HEK293 (cell line): ENCODE data around the gene SFXN3.

Experiments used
- BCL11B ChIP-seq: fragments of 450-650 bp; formaldehyde crosslinking; IDR thresholded peaks from 2 replicates; pipeline ENCODE4 v1.5.1; 2016; ENCODE audit warnings: low read depth, missing biosample characterization, missing genetic modification characterization
- BCL6B ChIP-seq: fragments of 450-650 bp; formaldehyde crosslinking; IDR thresholded peaks from 2 replicates; pipeline ENCODE4 v1.5.1; 2017; ENCODE audit warnings: missing biosample characterization, missing genetic modification characterization
- GLIS2 ChIP-seq: fragments of 450-650 bp; formaldehyde crosslinking; IDR thresholded peaks from 2 replicates; pipeline ENCODE4 v1.5.1; 2016; ENCODE audit warnings: missing biosample characterization, missing genetic modification characterization
- HIC1 ChIP-seq: fragments of 450-650 bp; formaldehyde crosslinking; IDR thresholded peaks from 2 replicates; pipeline ENCODE4 v1.5.1; 2016; ENCODE audit warnings: missing biosample characterization, missing genetic modification characterization
- INSM2 ChIP-seq: fragments of 450-650 bp; formaldehyde crosslinking; IDR thresholded peaks from 2 replicates; pipeline ENCODE4 v1.5.1; 2016; ENCODE audit warnings: missing biosample characterization, missing genetic modification characterization
- KLF17 ChIP-seq: fragments of 450-650 bp; formaldehyde crosslinking; IDR thresholded peaks from 2 replicates; pipeline ENCODE4 v1.5.1; 2016; ENCODE audit warnings: missing biosample characterization, missing genetic modification characterization
- KLF8 ChIP-seq: fragments of 450-650 bp; formaldehyde crosslinking; IDR thresholded peaks from 2 replicates; pipeline ENCODE4 v1.5.1; 2016; ENCODE audit warnings: missing biosample characterization, missing genetic modification characterization
- PBX3 ChIP-seq: sonication (generic); formaldehyde crosslinking; IDR thresholded peaks from 2 replicates; pipeline ENCODE4 v1.8.1; 2022; ENCODE audit warnings: mild to moderate bottlenecking, moderate library complexity, missing genetic modification reagents
- RBAK ChIP-seq: fragments of 450-650 bp; formaldehyde crosslinking; IDR thresholded peaks from 2 replicates; pipeline ENCODE4 v1.5.1; 2016; ENCODE audit warnings: missing biosample characterization, missing genetic modification characterization
- SETDB1 ChIP-seq: IDR thresholded peaks from one replicate; pipeline ENCODE4 v1.6.1; 2017; ENCODE audit warnings: mild to moderate bottlenecking, low read length, moderate library complexity, mixed read lengths; ENCODE audit not compliant: insufficient read length
- YY1 ChIP-seq: fragments of 450-650 bp; formaldehyde crosslinking; IDR thresholded peaks from 2 replicates; pipeline ENCODE4 v1.5.1; 2018; ENCODE audit warnings: missing biosample characterization, missing genetic modification characterization
- ZBTB48 ChIP-seq: fragments of 450-650 bp; formaldehyde crosslinking; IDR thresholded peaks from 2 replicates; pipeline ENCODE4 v1.5.1; 2016; ENCODE audit warnings: missing biosample characterization, missing genetic modification characterization
- ZBTB6 ChIP-seq: fragments of 450-650 bp; formaldehyde crosslinking; IDR thresholded peaks from 2 replicates; pipeline ENCODE4 v1.5.1; 2017; ENCODE audit warnings: missing biosample characterization, missing genetic modification characterization
- ZBTB8A ChIP-seq: fragments of 450-650 bp; formaldehyde crosslinking; IDR thresholded peaks from 2 replicates; pipeline ENCODE4 v1.5.1; 2016; ENCODE audit warnings: missing biosample characterization, missing genetic modification characterization
- ZFP37 ChIP-seq: fragments of 450-650 bp; formaldehyde crosslinking; IDR thresholded peaks from 2 replicates; pipeline ENCODE4 v1.5.1; 2016; ENCODE audit warnings: missing biosample characterization, missing genetic modification characterization
- ZNF16 ChIP-seq: fragments of 450-650 bp; formaldehyde crosslinking; IDR thresholded peaks from 2 replicates; pipeline ENCODE4 v1.5.1; 2016; ENCODE audit warnings: low read depth, missing biosample characterization, missing genetic modification characterization
- ZNF184 ChIP-seq: fragments of 450-650 bp; IDR thresholded peaks from 2 replicates; pipeline ENCODE4 v1.5.1; 2018; ENCODE audit warnings: missing biosample characterization, mild to moderate bottlenecking, missing genetic modification characterization
- ZNF398 ChIP-seq: fragments of 450-650 bp; formaldehyde crosslinking; IDR thresholded peaks from 2 replicates; pipeline ENCODE4 v1.5.1; 2017; ENCODE audit warnings: missing biosample characterization, missing genetic modification characterization
- ZNF518A ChIP-seq: fragments of 450-650 bp; formaldehyde crosslinking; conservative IDR thresholded peaks from 2 replicates; pipeline ENCODE4 v1.5.1; 2016; ENCODE audit warnings: low read depth, missing biosample characterization, missing genetic modification characterization
- ZNF544 ChIP-seq: fragments of 450-650 bp; formaldehyde crosslinking; IDR thresholded peaks from 2 replicates; pipeline ENCODE4 v1.5.0; 2017; ENCODE audit warnings: missing biosample characterization, missing genetic modification characterization
- ZNF549 ChIP-seq: fragments of 450-650 bp; IDR thresholded peaks from 2 replicates; pipeline ENCODE4 v1.5.1; 2018; ENCODE audit warnings: missing biosample characterization, missing genetic modification characterization, mild to moderate bottlenecking, inconsistent platforms, moderate library complexity
- ZNF670 ChIP-seq: fragments of 450-650 bp; formaldehyde crosslinking; IDR thresholded peaks from 2 replicates; pipeline ENCODE4 v1.5.1; 2016; ENCODE audit warnings: missing biosample characterization, missing genetic modification characterization, low read depth
- ZNF776 ChIP-seq: fragments of 450-650 bp; formaldehyde crosslinking; IDR thresholded peaks from 2 replicates; pipeline ENCODE4 v1.5.0; 2017; ENCODE audit warnings: missing biosample characterization, missing genetic modification characterization, borderline replicate concordance
- ZNF785 ChIP-seq: fragments of 450-650 bp; formaldehyde crosslinking; IDR thresholded peaks from 2 replicates; pipeline ENCODE4 v1.5.1; 2016; ENCODE audit warnings: missing biosample characterization, missing genetic modification characterization
- ZNF830 ChIP-seq: fragments of 450-650 bp; IDR thresholded peaks from 2 replicates; pipeline ENCODE4 v1.5.0; 2018; ENCODE audit warnings: missing biosample characterization, missing genetic modification characterization, low read depth, mild to moderate bottlenecking, moderate library complexity

The SFXN3 gene

GRCh38 chr10:101041252-101041761, 10.3 kb downstream of the SFXN3 start (continued):
- TF ChIP-seq ZNF549 (no peak), ZNF398 (tag by site-specific recombination) (no peak), ZFP37 (tag by site-specific recombination) (no peak), ZNF184 (tag by site-specific recombination) (no peak), ZNF544 (tag by site-specific recombination) (no peak), KLF8 (tag by site-specific recombination) (0 out of 2 replicates have a peak, but pooled peaks have one; percentile 42), ZNF830 (tag by site-specific recombination) (no peak), KLF17 (tag by site-specific recombination) (no peak), ZNF518A (tag by site-specific recombination) (no peak), SETDB1 (no peak), PBX3 (CRISPR knock-in tag) (no peak), GLIS2 (tag by site-specific recombination) (no peak), INSM2 (tag by site-specific recombination) (no peak), ZBTB48 (tag by site-specific recombination) (no peak), BCL11B (tag by site-specific recombination) (no peak), YY1 (tag by site-specific recombination) (no peak), ZNF670 (tag by site-specific recombination) (no peak), BCL6B (tag by site-specific recombination) (no peak), ZBTB8A (tag by site-specific recombination) (peak; percentile 57), RBAK (tag by site-specific recombination) (no peak), HIC1 (tag by site-specific recombination) (no peak), ZNF785 (tag by site-specific recombination) (no peak), ZNF16 (tag by site-specific recombination) (no peak), ZBTB6 (tag by site-specific recombination) (no peak), ZNF776 (tag by site-specific recombination) (no peak)
